SK-N-SH treated with all-trans-retinoic acid at 6 μM for 48 hours (cell line): Measurements from ENCODE around the gene APCDD1L.
"Not testable (repeated sequence)": the region's sequence is repeated elsewhere in the genome, so short reads cannot be mapped to it uniquely, and the experiment has no call there.

Experiments
- ATAC-seq: fragments of 200-7000 bp; cut with Tn5 transposase; 3 replicates; pipeline ENCODE4 v1.9.1; 2020; ENCODE audit warnings: mild to moderate bottlenecking, moderate library complexity
- ARNTL ChIP-seq: fragments of 450-650 bp; formaldehyde crosslinking; IDR thresholded peaks from 2 replicates; pipeline ENCODE4 v1.5.0; 2020; ENCODE audit warnings: low read depth, mild to moderate bottlenecking, moderate library complexity, borderline replicate concordance
- BACH2 ChIP-seq: fragments of 250-450 bp; sonication (Bioruptor Pico); IDR thresholded peaks from 2 replicates; pipeline ENCODE4 v1.9.0; 2021; ENCODE audit warnings: mild to moderate bottlenecking, borderline replicate concordance
- CSDC2 ChIP-seq: fragments of 250-450 bp; sonication (Bioruptor Pico); IDR thresholded peaks from 2 replicates; pipeline ENCODE4 v1.5.0; 2020; ENCODE audit warnings: mild to moderate bottlenecking, moderate library complexity
- CSRNP3 ChIP-seq: fragments of 250-450 bp; sonication (Bioruptor Pico); IDR thresholded peaks from 2 replicates; pipeline ENCODE4 v1.5.1; 2021; ENCODE audit warnings: mild to moderate bottlenecking, moderate library complexity
- ESRRG ChIP-seq: fragments of 250-450 bp; sonication (Bioruptor Pico); IDR thresholded peaks from 2 replicates; pipeline ENCODE4 v1.6.1; 2021; ENCODE audit warnings: mild to moderate bottlenecking
- GLIS3 ChIP-seq: fragments of 250-450 bp; sonication (Bioruptor Pico); IDR thresholded peaks from 2 replicates; pipeline ENCODE4 v1.5.0; 2020; ENCODE audit warnings: mild to moderate bottlenecking, moderate library complexity
- ISL1 ChIP-seq: fragments of 250-450 bp; sonication (Bioruptor Pico); IDR thresholded peaks from 2 replicates; pipeline ENCODE4 v2.1.2; 2022; ENCODE audit warnings: mild to moderate bottlenecking, moderate library complexity
- PATZ1 ChIP-seq: fragments of 250-450 bp; sonication (Bioruptor Pico); IDR thresholded peaks from 2 replicates; pipeline ENCODE4 v1.8.0; 2020; ENCODE audit warnings: mild to moderate bottlenecking, moderate library complexity, borderline replicate concordance
- PPARA ChIP-seq: fragments of 250-450 bp; sonication (Bioruptor Pico); IDR thresholded peaks from 2 replicates; pipeline ENCODE4 v1.5.0; 2020; ENCODE audit warnings: mild to moderate bottlenecking, borderline replicate concordance
- TCF4 ChIP-seq: fragments of 250-450 bp; sonication (Bioruptor Pico); IDR thresholded peaks from 2 replicates; pipeline ENCODE4 v1.8.0; 2021; ENCODE audit warnings: mild to moderate bottlenecking, moderate library complexity, borderline replicate concordance
- TOX ChIP-seq: fragments of 250-450 bp; sonication (Bioruptor Pico); IDR thresholded peaks from 2 replicates; pipeline ENCODE4 v1.8.0; 2021; ENCODE audit warnings: mild to moderate bottlenecking, moderate library complexity, borderline replicate concordance
- TSHZ2 ChIP-seq: fragments of 250-450 bp; sonication (Bioruptor Pico); IDR thresholded peaks from 2 replicates; pipeline ENCODE4 v1.5.0; 2020; ENCODE audit warnings: mild to moderate bottlenecking, moderate library complexity
- ZC3H10 ChIP-seq: fragments of 250-450 bp; sonication (Bioruptor Pico); IDR thresholded peaks from 2 replicates; pipeline ENCODE4 v1.5.1; 2021; ENCODE audit warnings: mild to moderate bottlenecking, moderate library complexity
- ZFP3 ChIP-seq: fragments of 250-450 bp; sonication (Bioruptor Pico); IDR thresholded peaks from 2 replicates; pipeline ENCODE4 v1.5.0; 2020; ENCODE audit warnings: mild to moderate bottlenecking, moderate library complexity
- ZFP30 ChIP-seq: fragments of 450-650 bp; formaldehyde crosslinking; IDR thresholded peaks from 2 replicates; pipeline ENCODE4 v1.5.0; 2022; ENCODE audit warnings: mild to moderate bottlenecking, moderate library complexity
- ZNF565 ChIP-seq: fragments of 450-650 bp; formaldehyde crosslinking; conservative IDR thresholded peaks from 2 replicates; pipeline ENCODE4 v1.5.0; 2020; ENCODE audit warnings: low read depth, mild to moderate bottlenecking, moderate library complexity
- ZNF70 ChIP-seq: fragments of 450-650 bp; formaldehyde crosslinking; IDR thresholded peaks from 2 replicates; pipeline ENCODE4 v1.5.0; 2020; ENCODE audit warnings: mild to moderate bottlenecking, moderate library complexity

The APCDD1L gene

DNA sequence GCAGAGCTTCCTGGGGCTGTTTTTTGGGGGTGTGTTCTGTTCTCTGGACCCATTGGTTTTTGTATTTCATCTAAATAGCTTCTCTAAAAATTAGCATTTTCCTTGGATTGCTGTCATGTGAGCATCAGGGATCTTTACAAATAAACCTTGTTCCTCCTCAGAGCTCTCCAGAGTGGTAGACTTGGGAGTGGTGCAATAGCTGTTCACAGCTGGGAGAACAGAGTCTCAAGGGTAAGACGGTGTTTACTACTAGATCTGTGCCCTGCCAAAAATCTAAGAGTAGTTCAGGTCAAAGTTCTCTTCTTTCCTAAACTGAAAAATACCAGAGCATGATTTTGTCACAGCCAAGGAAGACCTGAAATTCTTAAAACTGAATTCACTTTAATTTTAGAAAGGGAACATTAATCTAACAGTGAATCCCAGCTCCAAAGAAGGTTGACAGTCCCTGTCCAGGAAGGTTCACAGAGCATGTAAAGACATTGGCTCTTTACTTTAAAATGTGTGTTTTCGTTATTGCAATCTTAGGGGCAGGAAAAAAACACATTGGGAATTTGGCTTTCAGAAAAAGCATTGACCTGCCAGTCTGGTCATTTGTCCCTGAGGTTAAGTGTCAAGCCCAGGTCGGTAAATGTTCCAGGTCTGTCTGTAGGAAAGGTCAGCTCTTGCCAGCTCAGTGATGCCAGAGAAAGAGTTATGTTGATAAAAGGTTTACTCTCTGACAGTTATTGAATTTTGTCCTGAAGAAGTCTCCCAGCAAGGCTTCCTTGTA, 82.8 kb downstream of the APCDD1L start:
- ATAC-seq = no peak
- no peak for TF ChIP-seq ZNF70

GRCh38 chr20:58431134-58431533, 84.1 kb downstream of the APCDD1L start:
- no peak for TF ChIP-seq ZC3H10 (CRISPR knock-in tag)
- TF ChIP-seq ISL1 = peak; percentile 55
- TF ChIP-seq, all 23 proteins: peak for 1
- ATAC-seq = peak; percentile 39

GRCh38 chr20:58429303-58429702, 85.9 kb downstream of the APCDD1L start:
- TF ChIP-seq ESRRG (CRISPR knock-in tag) (no peak), TOX (CRISPR knock-in tag) (no peak), PATZ1 (CRISPR knock-in tag) (no peak), ZC3H10 (CRISPR knock-in tag) (no peak), TSHZ2 (CRISPR knock-in tag) (no peak)
- ATAC-seq = no peak

GRCh38 chr20:58428364-58428763, 86.8 kb downstream of the APCDD1L start:
- ATAC-seq = no peak
- TF ChIP-seq TSHZ2 (CRISPR knock-in tag) (no peak), ISL1 (no peak), ZFP3 (CRISPR knock-in tag) (no peak), PPARA (no peak), ZFP30 (CRISPR knock-in tag) (no peak), ZNF70 (no peak), ARNTL (CRISPR knock-in tag) (no peak), TCF4 (CRISPR knock-in tag) (no peak), PATZ1 (CRISPR knock-in tag) (no peak), ZNF565 (no peak), TOX (CRISPR knock-in tag) (no peak), BACH2 (no peak), GLIS3 (CRISPR knock-in tag) (no peak), ESRRG (CRISPR knock-in tag) (no peak), CSDC2 (CRISPR knock-in tag) (no peak), CSRNP3 (CRISPR knock-in tag) (no peak)

- ATAC-seq = not testable (repeated sequence)
These were observed 87.6 kb downstream of the APCDD1L start for GRCh38 chr20:58427571-58427970.
